OCI-LY1 (cell line): ENCODE data around the gene SGPP2.

Experiments used
- H2AFZ ChIP-seq: fragments of 200-600 bp; sonication (generic), shearing (Covaris generic); 2 replicates; pipeline ENCODE4 v1.6.0; 2014; ENCODE audit warnings: antibody characterized with exemption, mild to moderate bottlenecking, low read length
- H3F3A ChIP-seq: fragments of 200-600 bp; sonication (generic), shearing (Covaris generic); 2 replicates; pipeline ENCODE4 v1.6.0; 2014; ENCODE audit warnings: mild to moderate bottlenecking, antibody characterized with exemption, low read length, moderate library complexity; ENCODE audit not compliant: insufficient read depth
- H3K27ac ChIP-seq: fragments of 200-600 bp; sonication (generic); 2 replicates; pipeline ENCODE4 v1.5.1; 2014; ENCODE audit warnings: low read length, mixed run types, mild to moderate bottlenecking, low read depth; ENCODE audit not compliant: poor library complexity, severe bottlenecking
- H3K27me3 ChIP-seq: fragments of 200-600 bp; sonication (generic); 2 replicates; pipeline ENCODE4 v1.6.0; 2014; ENCODE audit warnings: antibody characterized with exemption, mild to moderate bottlenecking, low read length, moderate library complexity; ENCODE audit not compliant: insufficient read depth
- H3K36me3 ChIP-seq: fragments of 200-600 bp; sonication (generic); 2 replicates; pipeline ENCODE4 v1.6.1; 2014; ENCODE audit warnings: mild to moderate bottlenecking, antibody characterized with exemption, low read length, moderate library complexity, mixed read lengths; ENCODE audit not compliant: insufficient read depth
- H3K4me1 ChIP-seq: fragments of 200-600 bp; sonication (generic); 2 replicates; pipeline ENCODE4 v1.5.1; 2014; ENCODE audit warnings: mild to moderate bottlenecking, low read length, moderate library complexity; ENCODE audit not compliant: insufficient read depth, severe bottlenecking
- H3K4me2 ChIP-seq: fragments of 200-600 bp; sonication (generic), shearing (Covaris generic); 2 replicates; pipeline ENCODE4 v1.6.1; 2014; ENCODE audit warnings: low read length
- H3K4me3 ChIP-seq: fragments of 200-600 bp; sonication (generic); 2 replicates; pipeline ENCODE4 v1.5.1; 2014; ENCODE audit warnings: low read length, low read depth, mild to moderate bottlenecking, mixed read lengths; ENCODE audit not compliant: poor library complexity, severe bottlenecking
- H3K79me2 ChIP-seq: fragments of 200-600 bp; shearing (Covaris generic); 2 replicates; pipeline ENCODE4 v1.6.1; 2016; ENCODE audit warnings: mixed run types, low read length, mixed read lengths; ENCODE audit not compliant: insufficient read depth
- H3K9ac ChIP-seq: fragments of 200-600 bp; sonication (generic), shearing (Covaris generic); 2 replicates; pipeline ENCODE4 v1.6.1; 2014; ENCODE audit warnings: mild to moderate bottlenecking, low read length, mixed read lengths
- H3K9me2 ChIP-seq: fragments of 200-600 bp; sonication (generic), shearing (Covaris generic); 2 replicates; pipeline ENCODE4 v1.6.1; 2014; ENCODE audit warnings: low read depth, mild to moderate bottlenecking, low read length, mixed read lengths
- H3K9me3 ChIP-seq: fragments of 200-600 bp; shearing (Covaris generic); 2 replicates; pipeline ENCODE4 v1.6.1; 2014; ENCODE audit warnings: low read length, mixed read lengths
- H4K20me1 ChIP-seq: fragments of 200-600 bp; sonication (generic), shearing (Covaris generic); 2 replicates; pipeline ENCODE4 v1.6.0; 2016; ENCODE audit warnings: mild to moderate bottlenecking, low read length; ENCODE audit not compliant: insufficient read depth
- CTCF ChIP-seq: fragments of 200-600 bp; sonication (generic), shearing (Covaris generic); IDR thresholded peaks from 2 replicates; pipeline ENCODE4 v1.5.1; 2017; ENCODE audit warnings: mild to moderate bottlenecking, antibody characterized with exemption, low read length, moderate library complexity, mixed read lengths
- EZH2 ChIP-seq: fragments of 200-600 bp; sonication (generic), shearing (Covaris generic); IDR thresholded peaks from 2 replicates; pipeline ENCODE4 v1.8.0; 2017; ENCODE audit warnings: borderline replicate concordance, mixed run types, mild to moderate bottlenecking, antibody characterized with exemption, low read length, moderate library complexity, mixed read lengths

SGPP2 gene

GRCh38 chr2:222494104-222494739 lies 69.9 kb downstream of the SGPP2 start:
- Histone ChIP-seq H2AFZ (no peak overlapping the region), H3K9ac (no peak overlapping the region), H3K36me3 (no peaks in the 10 kb centered on the region), H3K4me3 (no peak overlapping the region), H4K20me1 (no peaks in the 10 kb centered on the region), H3K9me2 (no peaks in the 10 kb centered on the region), H3K27ac (no peak overlapping the region), H3F3A (no peaks in the 10 kb centered on the region), H3K4me1 (no peaks in the 10 kb centered on the region), H3K4me2 (no peak overlapping the region), H3K9me3 (no peaks in the 10 kb centered on the region), H3K79me2 (no peaks in the 10 kb centered on the region), H3K27me3 (no peaks in the 10 kb centered on the region)
- TF ChIP-seq CTCF (no peak), EZH2 (no peak)

DNA sequence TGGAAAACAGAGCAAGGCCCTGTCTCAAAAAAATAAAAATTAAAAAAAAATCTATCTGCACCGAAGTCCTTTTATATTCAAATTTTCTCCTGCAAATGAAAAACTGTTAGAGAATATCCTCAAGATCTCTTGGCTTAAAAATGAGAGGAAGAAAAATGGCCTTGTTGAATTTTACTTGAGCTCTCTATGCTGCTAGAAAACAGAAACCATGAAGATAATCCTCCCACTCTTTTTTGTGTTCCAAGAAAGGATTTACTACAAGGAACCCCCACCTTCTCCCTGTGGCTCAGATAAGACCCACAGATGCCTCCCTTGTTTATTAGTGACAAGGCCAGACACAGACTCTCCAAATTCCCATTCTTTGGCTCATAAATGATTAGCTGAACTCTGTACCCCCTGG lies 71.0 kb downstream of the SGPP2 start:
- no peak overlapping the region for H3K4me2 ChIP-seq
- H3K27ac ChIP-seq, result no peak overlapping the region
- no peaks in the 10 kb centered on the region for H3K36me3 ChIP-seq
- H3K9ac ChIP-seq, result no peak overlapping the region
- H2AFZ ChIP-seq, result no peak overlapping the region
- H3K9me3 ChIP-seq, result no peaks in the 10 kb centered on the region
- H3K79me2 ChIP-seq, result no peaks in the 10 kb centered on the region
- H3F3A ChIP-seq, result no peaks in the 10 kb centered on the region
- H3K9me2 ChIP-seq, result no peaks in the 10 kb centered on the region
- no peaks in the 10 kb centered on the region for H4K20me1 ChIP-seq
- no peaks in the 10 kb centered on the region for H3K4me1 ChIP-seq
- no peaks in the 10 kb centered on the region for H3K27me3 ChIP-seq
- H3K4me3 ChIP-seq, result no peak overlapping the region
- TF ChIP-seq CTCF (no peak), EZH2 (no peak)

DNA sequence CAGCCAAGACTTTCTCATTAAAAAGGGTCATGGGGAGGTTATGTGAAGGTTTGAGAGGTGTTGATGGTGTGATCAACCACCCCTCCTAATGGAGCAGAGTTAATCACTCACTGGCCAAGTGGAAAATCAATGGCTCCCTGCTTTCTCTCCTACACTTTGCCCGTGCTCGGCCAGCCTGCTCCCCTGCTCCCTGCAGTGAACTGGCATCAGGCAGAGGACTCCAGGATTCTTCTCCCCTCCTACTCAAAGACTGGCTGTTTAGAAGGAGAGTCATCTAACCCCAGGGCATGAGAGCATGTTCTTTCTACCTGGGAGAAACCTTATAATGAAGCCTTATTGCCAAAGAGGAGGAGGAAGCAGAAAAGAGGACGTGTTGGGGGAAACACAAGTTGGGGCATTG lies 74.9 kb downstream of the SGPP2 start:
- Histone ChIP-seq H4K20me1 (no peaks in the 10 kb centered on the region), H3F3A (no peaks in the 10 kb centered on the region), H3K9ac (no peak overlapping the region), H3K27me3 (no peaks in the 10 kb centered on the region), H3K4me3 (no peak overlapping the region), H3K27ac (no peak overlapping the region), H3K79me2 (no peaks in the 10 kb centered on the region), H2AFZ (no peak overlapping the region), H3K9me3 (no peaks in the 10 kb centered on the region), H3K4me2 (no peak overlapping the region), H3K36me3 (no peaks in the 10 kb centered on the region), H3K9me2 (no peaks in the 10 kb centered on the region), H3K4me1 (no peaks in the 10 kb centered on the region)
- TF ChIP-seq CTCF (no peak), EZH2 (no peak)
